Nephron progenitor cell (in vitro differentiated cells): ENCODE data around the gene CHAC1.
A peak's percentile ranks its signal among the peaks of the same experiment; 100 is the strongest.

Experiments used
- DNase-seq: peaks from one replicate; pipeline ENCODE4 v3.0.0; 2021
- H3K27ac Mint-ChIP-seq: 2 replicates; pipeline ENCODE4 v1.8.0; 2021; ENCODE audit warnings: mild to moderate bottlenecking, moderate library complexity, mixed read lengths
- H3K27me3 Mint-ChIP-seq: 2 replicates; pipeline ENCODE4 v1.8.0; 2021; ENCODE audit warnings: mild to moderate bottlenecking, low read depth, mixed read lengths; ENCODE audit not compliant: poor library complexity
- H3K36me3 Mint-ChIP-seq: 2 replicates; pipeline ENCODE4 v1.8.0; 2021; ENCODE audit warnings: low read depth, mixed read lengths
- H3K4me1 Mint-ChIP-seq: 2 replicates; pipeline ENCODE4 v1.8.0; 2021; ENCODE audit warnings: mixed read lengths
- H3K4me3 Mint-ChIP-seq: 2 replicates; pipeline ENCODE4 v1.8.0; 2021; ENCODE audit warnings: mild to moderate bottlenecking, moderate library complexity, mixed read lengths
- H3K9me3 Mint-ChIP-seq: 2 replicates; pipeline ENCODE4 v1.8.0; 2021; ENCODE audit warnings: mild to moderate bottlenecking, moderate library complexity, mixed read lengths
- TF ChIP-seq, protein P1 (sequence below): fragments of 200-600 bp; sonication (generic); IDR thresholded peaks from 2 replicates; pipeline ENCODE4 v1.5.0; 2021; ENCODE audit warnings: antibody characterized with exemption

Gene CHAC1

GRCh38 chr15:40988156-40988555 lies 34.9 kb downstream of the CHAC1 start:
- no peaks in the 10 kb centered on the region for H3K27me3 Mint-ChIP-seq
- DNase-seq = no peak
- H3K36me3 Mint-ChIP-seq = peaks cover 68% of the 10 kb centered on the region
- TF ChIP-seq, protein P1, sequence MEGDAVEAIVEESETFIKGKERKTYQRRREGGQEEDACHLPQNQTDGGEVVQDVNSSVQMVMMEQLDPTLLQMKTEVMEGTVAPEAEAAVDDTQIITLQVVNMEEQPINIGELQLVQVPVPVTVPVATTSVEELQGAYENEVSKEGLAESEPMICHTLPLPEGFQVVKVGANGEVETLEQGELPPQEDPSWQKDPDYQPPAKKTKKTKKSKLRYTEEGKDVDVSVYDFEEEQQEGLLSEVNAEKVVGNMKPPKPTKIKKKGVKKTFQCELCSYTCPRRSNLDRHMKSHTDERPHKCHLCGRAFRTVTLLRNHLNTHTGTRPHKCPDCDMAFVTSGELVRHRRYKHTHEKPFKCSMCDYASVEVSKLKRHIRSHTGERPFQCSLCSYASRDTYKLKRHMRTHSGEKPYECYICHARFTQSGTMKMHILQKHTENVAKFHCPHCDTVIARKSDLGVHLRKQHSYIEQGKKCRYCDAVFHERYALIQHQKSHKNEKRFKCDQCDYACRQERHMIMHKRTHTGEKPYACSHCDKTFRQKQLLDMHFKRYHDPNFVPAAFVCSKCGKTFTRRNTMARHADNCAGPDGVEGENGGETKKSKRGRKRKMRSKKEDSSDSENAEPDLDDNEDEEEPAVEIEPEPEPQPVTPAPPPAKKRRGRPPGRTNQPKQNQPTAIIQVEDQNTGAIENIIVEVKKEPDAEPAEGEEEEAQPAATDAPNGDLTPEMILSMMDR = no peak
- no peak overlapping the region for H3K4me3 Mint-ChIP-seq
- H3K27ac Mint-ChIP-seq = no peak overlapping the region
- no peaks in the 10 kb centered on the region for H3K9me3 Mint-ChIP-seq
- no peaks in the 10 kb centered on the region for H3K4me1 Mint-ChIP-seq

GRCh38 chr15:40990080-40990479 lies 36.8 kb downstream of the CHAC1 start:
- Mint-ChIP-seq H3K27me3 (no peaks in the 10 kb centered on the region), H3K27ac (no peak overlapping the region)
- TF ChIP-seq, protein P1 = no peak

GRCh38 chr15:40990789-40991188 lies 37.5 kb downstream of the CHAC1 start:
- Mint-ChIP-seq H3K27me3 (no peaks in the 10 kb centered on the region), H3K36me3 (peaks cover 67% of the 10 kb centered on the region), H3K4me3 (no peak overlapping the region), H3K4me1 (no peaks in the 10 kb centered on the region), H3K27ac (no peak overlapping the region), H3K9me3 (no peaks in the 10 kb centered on the region)
- TF ChIP-seq, protein P1 = no peak
- DNase-seq = no peak

More at GRCh38 chr15:40990080-40990479, 36.8 kb downstream of the CHAC1 start:
- no peaks in the 10 kb centered on the region for H3K4me1 Mint-ChIP-seq
- no peak overlapping the region for H3K4me3 Mint-ChIP-seq
- peaks cover 64% of the 10 kb centered on the region for H3K36me3 Mint-ChIP-seq
- no peak for DNase-seq
- H3K9me3 Mint-ChIP-seq = no peaks in the 10 kb centered on the region

- TF ChIP-seq, protein P1 = no peak
- Mint-ChIP-seq H3K27ac (no peak overlapping the region), H3K4me3 (no peak overlapping the region), H3K36me3 (peaks cover 70% of the 10 kb centered on the region), H3K9me3 (no peaks in the 10 kb centered on the region), H3K4me1 (no peaks in the 10 kb centered on the region), H3K27me3 (no peaks in the 10 kb centered on the region)
- DNase-seq = no peak
These were observed 38.1 kb downstream of the CHAC1 start for GRCh38 chr15:40991355-40991754.

GRCh38 chr15:40992241-40992741 lies 39.0 kb downstream of the CHAC1 start:
- peaks cover 63% of the 10 kb centered on the region for H3K36me3 Mint-ChIP-seq
- no peaks in the 10 kb centered on the region for H3K9me3 Mint-ChIP-seq
- H3K27ac Mint-ChIP-seq = peak overlapping the region; percentile 47
- no peaks in the 10 kb centered on the region for H3K4me1 Mint-ChIP-seq
- H3K27me3 Mint-ChIP-seq = no peaks in the 10 kb centered on the region
- H3K4me3 Mint-ChIP-seq = no peak overlapping the region
- DNase-seq = no peak
- TF ChIP-seq, protein P1 = no peak

- no peak for DNase-seq
- no peak overlapping the region for H3K4me3 Mint-ChIP-seq
- no peaks in the 10 kb centered on the region for H3K9me3 Mint-ChIP-seq
- no peaks in the 10 kb centered on the region for H3K27me3 Mint-ChIP-seq
- TF ChIP-seq, protein P1 = no peak
- H3K4me1 Mint-ChIP-seq = no peaks in the 10 kb centered on the region
- H3K36me3 Mint-ChIP-seq = peaks cover 58% of the 10 kb centered on the region
- H3K27ac Mint-ChIP-seq = peak overlapping the region; percentile 71
These were observed 39.6 kb downstream of the CHAC1 start for GRCh38 chr15:40992825-40993224.
